Right lobe of liver (tissue), 6 donors: ENCODE data around the gene TSPO. TPM values are rescaled to one million over a fixed set of nuclear protein-coding genes. Genes with fewer than 3 reads are reported as not detected.
A peak's percentile ranks its signal among the peaks of the same experiment; 100 is the strongest.

Experiments
- ATAC-seq, 4 donors: fragments of 200-7000 bp; cut with Tn5 transposase; one replicate each; pipeline ENCODE4 v1.9.1; 2020; ENCODE audit warnings: mild to moderate bottlenecking in 4 of 4, moderate library complexity in 4 of 4
- DNase-seq, 3 donors: peaks; one replicate each; pipeline ENCODE4 v3.0.0-alpha.2; 2020
- H3K27ac ChIP-seq, 3 donors: fragments of 200-600 bp; one replicate each; pipeline ENCODE4 v1.8.0; 2022
- H3K27me3 ChIP-seq, 2 donors: fragments of 200-600 bp; one replicate each; pipeline ENCODE4 v1.8.0; 2022
- H3K36me3 ChIP-seq, 4 donors: fragments of 200-600 bp; sonication (generic) in 1 of 4; one replicate each; pipeline versions ENCODE4 v1.5.1 to v1.8.0; 2017 to 2022; ENCODE audit warnings: control low read depth in 1 of 4
- H3K4me1 ChIP-seq, 4 donors: fragments of 200-600 bp; sonication (generic) in 1 of 4; one replicate each; pipeline versions ENCODE4 v1.5.1 to v1.8.0; 2017 to 2022; ENCODE audit warnings: control low read depth in 1 of 4
- H3K4me3 ChIP-seq, 3 donors: fragments of 200-600 bp; one replicate each; pipeline ENCODE4 v1.8.0; 2022
- H3K9me3 ChIP-seq, 4 donors: fragments of 200-600 bp; sonication (generic) in 1 of 4; one replicate each; pipeline versions ENCODE4 v1.5.1 to v1.8.0; 2017 to 2022; ENCODE audit warnings: control low read depth in 1 of 4
- CTCF ChIP-seq, 4 donors: fragments of 200-600 bp in 3 of 4; fragments of 450-650 bp in 1 of 4; IDR thresholded peaks; one replicate each; pipeline versions ENCODE4 v1.5.1 to v1.8.0; 2016 to 2022; ENCODE audit warnings: antibody characterized with exemption in 4 of 4, mild to moderate bottlenecking in 2 of 4
- POLR2A ChIP-seq: fragments of 450-650 bp; IDR thresholded peaks from one replicate; pipeline ENCODE4 v1.6.1; 2017; ENCODE audit warnings: antibody characterized with exemption, mild to moderate bottlenecking
- WGBS: methylation state at CpG from one replicate; pipeline ENCODE4 v1.1.6; 2018; ENCODE audit warnings: low coverage, low lambda C conversion rate; ENCODE audit not compliant: insufficient coverage; ENCODE audit errors: missing lambda C conversion rate; 5-methylcytosine and 5-hydroxymethylcytosine counted together
- intact Hi-C, 2 donors: fragments of 100-400 bp; cut with DNase I; formaldehyde crosslinking; loops; one replicate each; pipeline versions ENCODE4 v1.11.2 to v1.14.1; 2022
- total RNA-seq, 6 experiments: library from RNA; depleted of rRNA in 2 of 6; stranded (reverse); fragments of >200 nt in 2 of 6; fragmentation: NEBNext Ultra II Directional in 3 of 6; extraction: Animal tissue kit (Norgen Biotek cat#: 25700) in 3 of 6; gene quantifications; one replicate each; pipeline versions ENCODE4 v1.1.0 to v1.2.4, GENCODE V29; 2016 to 2023
- donor health status: DM: no; HTN: yes; CAD: no.
- donor health status: DM: no; HTN: no; CAD: no.
- donor health status: DM: no; HTN: no; CAD: no.
- donor health status: DM: no; HTN: yes; CAD: no.
- donor health status: DM: no; HTN: yes; CAD: no.

The TSPO gene
- total RNA-seq, 6 experiments from 2014 or later = 18.1 to 198 (median 31.9) TPM

- TF ChIP-seq CTCF (IDR thresholded peaks at IDR 0.05) (peak in 2 of 4 donors; percentile 9 to 22), POLR2A (no peak)
- ATAC-seq = peak in 3 of 4 donors; percentile 9 to 20 (median 17)
- H3K9me3 ChIP-seq = no peaks in the 10 kb centered on the region
- H3K27me3 ChIP-seq = no peaks in the 10 kb centered on the region
- 60% methylated on average over 2 of the region's 18 CpGs for WGBS
- no peaks in the 10 kb centered on the region for H3K36me3 ChIP-seq
- no peak for DNase-seq
- H3K4me3 ChIP-seq = no peak overlapping the region
- no peaks in the 10 kb centered on the region for H3K4me1 ChIP-seq
- no peak overlapping the region for H3K27ac ChIP-seq
- intact Hi-C loops = no loop called here
These were observed 8.3 kb downstream of the TSPO start for GRCh38 chr22:43159484-43160178.

- WGBS = 100% methylated on average over 1 of the region's 8 CpGs
- no peak for DNase-seq
- ATAC-seq = no peak
- Histone ChIP-seq H3K27me3 (no peaks in the 10 kb centered on the region), H3K27ac (no peak overlapping the region), H3K36me3 (no peaks in the 10 kb centered on the region), H3K4me3 (no peak overlapping the region), H3K4me1 (no peaks in the 10 kb centered on the region), H3K9me3 (no peaks in the 10 kb centered on the region)
- TF ChIP-seq CTCF (IDR thresholded peaks at IDR 0.05) (no peak), POLR2A (no peak)
- intact Hi-C loops = no loop called here
These were observed 9.3 kb downstream of the TSPO start for GRCh38 chr22:43160497-43161126.

GRCh38 chr22:43162412-43163150, 11.2 kb downstream of the TSPO start:
- no peak for ATAC-seq
- H3K4me3 ChIP-seq = no peak overlapping the region
- no peaks in the 10 kb centered on the region for H3K36me3 ChIP-seq
- intact Hi-C loops = no loop called here
- no peak for TF ChIP-seq CTCF (IDR thresholded peaks at IDR 0.05)
- H3K4me1 ChIP-seq = no peaks in the 10 kb centered on the region
- H3K27ac ChIP-seq = no peak overlapping the region
- DNase-seq = no peak
- H3K27me3 ChIP-seq = no peaks in the 10 kb centered on the region
- WGBS = 100% methylated on average over 2 of the region's 24 CpGs
- no peaks in the 10 kb centered on the region for H3K9me3 ChIP-seq

GRCh38 chr22:43163241-43163795, 12.0 kb downstream of the TSPO start:
- intact Hi-C loops = no loop called here
- H3K27me3 ChIP-seq = no peaks in the 10 kb centered on the region
- no peaks in the 10 kb centered on the region for H3K36me3 ChIP-seq
- no peaks in the 10 kb centered on the region for H3K4me1 ChIP-seq
- no peak for TF ChIP-seq CTCF (IDR thresholded peaks at IDR 0.05)
- TF ChIP-seq POLR2A = no peak
- WGBS = 100% methylated on average over 1 of the region's 18 CpGs
- no peaks in the 10 kb centered on the region for H3K9me3 ChIP-seq
- ATAC-seq (peak in 1 of 4 donors; percentile 3), DNase-seq (no peak)
- H3K27ac ChIP-seq = no peak overlapping the region
- no peak overlapping the region for H3K4me3 ChIP-seq
